ENCODE measurements around the gene RFPL2.

The RFPL2 gene

GRCh38 chr22:32204856-32205722, at the start of gene RFPL2:
Gene RFPL2 (minus strand): TSS chr22:32205073. CDS start chr22:32202451, 2,622 bp downstream.
- no peak for DNase-seq

GRCh38 chr22:32249231-32249630, 44.4 kb upstream of the RFPL2 start:
- no peak for DNase-seq

- no peak for DNase-seq
These were observed 43.4 kb upstream of the RFPL2 start for GRCh38 chr22:32248276-32248675.

GRCh38 chr22:32246166-32246565, 41.3 kb upstream of the RFPL2 start:
- no peak for DNase-seq

GRCh38 chr22:32245042-32245441, 40.2 kb upstream of the RFPL2 start:
- no peak for DNase-seq

GRCh38 chr22:32244547-32244946, 39.7 kb upstream of the RFPL2 start:
- DNase-seq, result no peak

- no peak for DNase-seq
These were observed 35.6 kb upstream of the RFPL2 start for GRCh38 chr22:32240461-32240860.

GRCh38 chr22:32237906-32238305, 33.0 kb upstream of the RFPL2 start:
- no peak for DNase-seq

- no peak for DNase-seq
These were observed 32.1 kb upstream of the RFPL2 start for GRCh38 chr22:32236970-32237369.

- no peak for DNase-seq
These were observed 28.2 kb upstream of the RFPL2 start for GRCh38 chr22:32233091-32233490.

- no peak for DNase-seq
These were observed 27.4 kb upstream of the RFPL2 start for GRCh38 chr22:32232191-32232830.

GRCh38 chr22:32226326-32227104, 21.6 kb upstream of the RFPL2 start:
- no peak for DNase-seq

GRCh38 chr22:32222991-32223390, 18.1 kb upstream of the RFPL2 start:
- no peak for DNase-seq

GRCh38 chr22:32219026-32219425, 14.2 kb upstream of the RFPL2 start:
- peak; percentile 90 to 92 for DNase-seq

- DNase-seq, result peak; percentile 86 to 88
These were observed 13.6 kb upstream of the RFPL2 start for GRCh38 chr22:32218470-32218869.

GRCh38 chr22:32217465-32217864, 12.6 kb upstream of the RFPL2 start:
- no peak for DNase-seq

GRCh38 chr22:32216911-32217310, 12.0 kb upstream of the RFPL2 start:
- DNase-seq, result no peak

GRCh38 chr22:32211011-32211410, 6.1 kb upstream of the RFPL2 start:
- no peak for DNase-seq

GRCh38 chr22:32208681-32209080, 3.8 kb upstream of the RFPL2 start:
- DNase-seq, result no peak

- DNase-seq, result no peak
These were observed 3.2 kb upstream of the RFPL2 start for GRCh38 chr22:32207971-32208480.

- DNase-seq, result peak; percentile 26 to 39
These were observed 2.2 kb upstream of the RFPL2 start for GRCh38 chr22:32206774-32207758.

Data from AML-193 (cell line).